ENCODE data around the gene XRCC3.

DNA sequence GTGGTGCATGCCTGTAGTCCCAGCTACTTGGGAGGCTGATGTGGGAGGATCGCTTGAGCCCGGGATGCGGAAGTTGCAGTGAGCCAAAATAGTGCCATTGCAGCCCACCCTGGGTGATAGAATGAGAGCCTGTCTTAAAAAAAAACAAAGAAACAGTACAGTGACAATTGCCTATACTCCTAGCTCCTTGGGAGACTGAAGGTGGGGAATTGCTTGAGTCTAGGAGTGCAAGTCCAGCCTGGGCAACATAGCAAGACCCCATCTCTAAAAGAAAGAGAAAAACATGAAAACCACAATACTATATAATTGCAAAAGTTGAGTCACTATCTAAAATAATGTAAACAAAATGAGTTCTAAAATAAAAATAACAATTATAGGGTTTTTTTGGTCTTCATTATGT, 66.2 kb downstream of the XRCC3 start:
- TF ChIP-seq, protein P1, sequence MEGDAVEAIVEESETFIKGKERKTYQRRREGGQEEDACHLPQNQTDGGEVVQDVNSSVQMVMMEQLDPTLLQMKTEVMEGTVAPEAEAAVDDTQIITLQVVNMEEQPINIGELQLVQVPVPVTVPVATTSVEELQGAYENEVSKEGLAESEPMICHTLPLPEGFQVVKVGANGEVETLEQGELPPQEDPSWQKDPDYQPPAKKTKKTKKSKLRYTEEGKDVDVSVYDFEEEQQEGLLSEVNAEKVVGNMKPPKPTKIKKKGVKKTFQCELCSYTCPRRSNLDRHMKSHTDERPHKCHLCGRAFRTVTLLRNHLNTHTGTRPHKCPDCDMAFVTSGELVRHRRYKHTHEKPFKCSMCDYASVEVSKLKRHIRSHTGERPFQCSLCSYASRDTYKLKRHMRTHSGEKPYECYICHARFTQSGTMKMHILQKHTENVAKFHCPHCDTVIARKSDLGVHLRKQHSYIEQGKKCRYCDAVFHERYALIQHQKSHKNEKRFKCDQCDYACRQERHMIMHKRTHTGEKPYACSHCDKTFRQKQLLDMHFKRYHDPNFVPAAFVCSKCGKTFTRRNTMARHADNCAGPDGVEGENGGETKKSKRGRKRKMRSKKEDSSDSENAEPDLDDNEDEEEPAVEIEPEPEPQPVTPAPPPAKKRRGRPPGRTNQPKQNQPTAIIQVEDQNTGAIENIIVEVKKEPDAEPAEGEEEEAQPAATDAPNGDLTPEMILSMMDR (IDR thresholded peaks at IDR 0.05; ENCODE audit: control extremely low read depth in 1 of 3, insufficient read depth in 1 of 3, low read depth in 1 of 3, low read length in 3 of 3) = no peak
- TF ChIP-seq CEBPB (IDR thresholded peaks at IDR 0.05; ENCODE audit: low read depth, low read length) = no peak
- TF ChIP-seq, protein P2, sequence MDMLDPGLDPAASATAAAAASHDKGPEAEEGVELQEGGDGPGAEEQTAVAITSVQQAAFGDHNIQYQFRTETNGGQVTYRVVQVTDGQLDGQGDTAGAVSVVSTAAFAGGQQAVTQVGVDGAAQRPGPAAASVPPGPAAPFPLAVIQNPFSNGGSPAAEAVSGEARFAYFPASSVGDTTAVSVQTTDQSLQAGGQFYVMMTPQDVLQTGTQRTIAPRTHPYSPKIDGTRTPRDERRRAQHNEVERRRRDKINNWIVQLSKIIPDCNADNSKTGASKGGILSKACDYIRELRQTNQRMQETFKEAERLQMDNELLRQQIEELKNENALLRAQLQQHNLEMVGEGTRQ (IDR thresholded peaks at IDR 0.05; ENCODE audit: low read length) = no peak
- TF ChIP-seq TBP (IDR thresholded peaks at IDR 0.05; ENCODE audit: low read depth, low read length) = no peak
- no peak for TF ChIP-seq POLR2AphosphoS5 (IDR thresholded peaks at IDR 0.05; ENCODE audit: low read depth, low read length)
- TF ChIP-seq POLR2A (IDR thresholded peaks at IDR 0.05; ENCODE audit: control extremely low read depth in 1 of 2, low read depth in 2 of 2, low read length in 2 of 2) = no peak
- no peak for TF ChIP-seq RFX5 (IDR thresholded peaks at IDR 0.05; ENCODE audit: borderline replicate concordance, low read depth, low read length)
- TF ChIP-seq TAF1 (IDR thresholded peaks at IDR 0.05; ENCODE audit: low read depth, low read length) = no peak
- no peak for TF ChIP-seq KDM1A (IDR thresholded peaks at IDR 0.05; ENCODE audit: borderline replicate concordance, low read length)
- no peak for TF ChIP-seq SIRT6 (IDR thresholded peaks at IDR 0.05; ENCODE audit: low read length)

Measured in H1 (cell line).